ENCODE data around the gene TTLL11. TPM values are rescaled to one million over a fixed set of nuclear protein-coding genes. Genes with fewer than 3 reads are reported as not detected.

The TTLL11 gene
- total RNA-seq, 4 donors from 2014 or later: 3.2 to 11.8 (median 9.0) TPM

DNA sequence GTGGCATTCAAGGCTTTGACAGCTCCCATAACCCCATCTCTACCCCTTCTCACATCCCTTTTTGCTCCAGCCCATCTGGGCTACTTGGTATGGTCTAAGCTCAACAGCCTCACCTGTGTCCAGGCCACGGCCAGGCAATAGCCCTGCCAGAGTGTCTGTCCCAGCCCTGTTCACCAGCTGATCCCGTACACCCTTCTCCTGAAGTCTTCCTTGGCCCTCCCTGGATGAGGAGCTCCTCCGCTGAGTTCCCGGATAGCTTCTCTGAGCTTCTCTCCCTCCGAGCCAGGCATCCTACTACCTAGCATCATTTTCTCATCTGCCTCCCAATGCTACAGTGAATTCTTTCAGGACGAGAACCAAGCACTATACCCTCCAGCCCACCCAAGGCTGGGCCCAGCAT lies 233.5 kb downstream of the TTLL11 start:
- Histone ChIP-seq H3K27me3 (no peaks in the 10 kb centered on the region), H3K36me3 (no peaks in the 10 kb centered on the region), H3K4me1 (no peaks in the 10 kb centered on the region), H3K9me3 (no peaks in the 10 kb centered on the region), H3K27ac (no peak overlapping the region), H3K4me3 (no peak overlapping the region)
- no peak for DNase-seq
- WGBS, 2 donors: 77 to 80% methylated on average over 5 of the region's 6 CpGs
- TF ChIP-seq, protein P1, sequence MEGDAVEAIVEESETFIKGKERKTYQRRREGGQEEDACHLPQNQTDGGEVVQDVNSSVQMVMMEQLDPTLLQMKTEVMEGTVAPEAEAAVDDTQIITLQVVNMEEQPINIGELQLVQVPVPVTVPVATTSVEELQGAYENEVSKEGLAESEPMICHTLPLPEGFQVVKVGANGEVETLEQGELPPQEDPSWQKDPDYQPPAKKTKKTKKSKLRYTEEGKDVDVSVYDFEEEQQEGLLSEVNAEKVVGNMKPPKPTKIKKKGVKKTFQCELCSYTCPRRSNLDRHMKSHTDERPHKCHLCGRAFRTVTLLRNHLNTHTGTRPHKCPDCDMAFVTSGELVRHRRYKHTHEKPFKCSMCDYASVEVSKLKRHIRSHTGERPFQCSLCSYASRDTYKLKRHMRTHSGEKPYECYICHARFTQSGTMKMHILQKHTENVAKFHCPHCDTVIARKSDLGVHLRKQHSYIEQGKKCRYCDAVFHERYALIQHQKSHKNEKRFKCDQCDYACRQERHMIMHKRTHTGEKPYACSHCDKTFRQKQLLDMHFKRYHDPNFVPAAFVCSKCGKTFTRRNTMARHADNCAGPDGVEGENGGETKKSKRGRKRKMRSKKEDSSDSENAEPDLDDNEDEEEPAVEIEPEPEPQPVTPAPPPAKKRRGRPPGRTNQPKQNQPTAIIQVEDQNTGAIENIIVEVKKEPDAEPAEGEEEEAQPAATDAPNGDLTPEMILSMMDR (IDR thresholded peaks at IDR 0.05): no peak
- no peak for TF ChIP-seq POLR2A (IDR thresholded peaks at IDR 0.05)
- intact Hi-C loops (cut with DNase I): loop anchor here (10.0 kb wide), 1 partner anchor 175 kb away; no protein-coding TSS in a partner anchor

DNA sequence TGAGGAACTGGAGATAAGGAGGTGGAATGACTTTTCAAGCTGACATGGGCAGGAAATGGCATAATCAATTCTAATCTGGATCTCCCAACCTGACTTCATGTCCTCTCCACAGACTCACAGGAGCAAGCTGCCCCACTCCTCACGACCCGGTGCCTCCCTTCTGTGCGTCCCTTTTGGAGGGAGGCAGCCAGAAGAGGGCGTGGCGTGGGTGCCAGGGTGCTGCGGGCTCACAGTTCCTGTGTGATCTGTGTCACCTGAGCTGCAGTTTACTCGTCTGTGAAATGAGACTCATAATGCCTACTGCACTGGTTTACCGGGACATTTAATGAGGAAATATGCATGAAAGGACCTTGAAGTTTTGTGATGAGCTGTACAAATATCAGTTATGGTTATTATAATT lies 234.3 kb downstream of the TTLL11 start:
- H3K9me3 ChIP-seq: no peaks in the 10 kb centered on the region
- intact Hi-C loops (cut with DNase I): no loop called here
- DNase-seq: no peak
- no peak overlapping the region for H3K27ac ChIP-seq
- TF ChIP-seq POLR2A (IDR thresholded peaks at IDR 0.05): no peak
- H3K27me3 ChIP-seq: no peaks in the 10 kb centered on the region
- H3K4me3 ChIP-seq: no peak overlapping the region
- no peaks in the 10 kb centered on the region for H3K36me3 ChIP-seq
- no peaks in the 10 kb centered on the region for H3K4me1 ChIP-seq
- WGBS, 2 donors: 81% methylated on average over 8 of the region's 8 CpGs; no CpG with 5 or more reads in 1 of the 2 donors

DNA sequence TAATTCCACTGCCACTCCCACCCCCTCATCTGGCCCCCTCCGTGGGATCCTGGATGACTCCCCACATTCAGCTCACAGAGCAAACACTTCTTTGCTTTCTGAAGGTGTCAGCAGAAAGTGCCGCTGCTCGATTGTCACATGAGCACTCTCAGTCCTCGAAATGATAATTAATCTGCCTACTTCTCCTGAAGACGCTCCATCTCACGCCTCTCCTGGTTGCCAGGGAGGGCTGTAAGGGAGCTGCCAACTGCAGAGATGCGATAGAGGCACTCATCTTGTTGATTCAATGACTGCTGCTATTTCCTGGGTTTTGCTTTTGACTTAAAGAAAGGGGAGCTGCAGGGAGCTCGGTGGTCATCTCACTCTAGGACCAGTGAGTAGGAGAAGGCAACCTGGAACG lies 235.2 kb downstream of the TTLL11 start:
- H3K9me3 ChIP-seq: no peaks in the 10 kb centered on the region
- peaks cover 0 to 2% (median 0%) of the 10 kb centered on the region in 3 donors for H3K4me1 ChIP-seq
- DNase-seq: no peak
- 73 to 86% methylated on average over 6 to 8 of the region's 9 CpGs for WGBS, 2 donors
- H3K27me3 ChIP-seq: no peaks in the 10 kb centered on the region
- no peak for TF ChIP-seq POLR2A (IDR thresholded peaks at IDR 0.05)
- TF ChIP-seq, protein P1 (IDR thresholded peaks at IDR 0.05): no peak
- no peaks in the 10 kb centered on the region for H3K36me3 ChIP-seq
- no peak overlapping the region for H3K4me3 ChIP-seq
- intact Hi-C loops (cut with DNase I): no loop called here
- no peak overlapping the region for H3K27ac ChIP-seq

DNA sequence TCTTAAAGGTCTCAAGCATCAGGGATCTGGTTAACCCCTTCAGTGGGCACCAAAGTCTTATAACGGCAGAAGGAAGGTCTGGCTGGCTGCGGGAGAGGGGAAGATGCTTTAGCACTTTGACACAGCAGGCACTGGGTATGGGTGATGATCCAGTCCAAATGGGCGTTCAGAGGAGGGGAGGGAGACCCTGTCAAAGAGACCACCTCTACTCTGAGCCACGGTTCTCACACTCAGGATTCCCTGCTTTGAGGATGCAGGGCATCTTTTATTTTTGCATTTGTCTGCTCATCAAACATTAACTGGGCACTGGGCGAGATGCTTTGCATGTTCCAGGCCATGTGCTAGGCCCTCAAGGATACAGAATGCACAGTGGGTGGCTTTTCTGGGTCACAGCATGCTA lies 237.6 kb downstream of the TTLL11 start:
- TF ChIP-seq, protein P1 (IDR thresholded peaks at IDR 0.05): no peak
- TF ChIP-seq POLR2A (IDR thresholded peaks at IDR 0.05): no peak
- 51 to 60% methylated on average over 3 to 5 of the region's 5 CpGs for WGBS, 2 donors
- Histone ChIP-seq H3K27me3 (no peaks in the 10 kb centered on the region), H3K27ac (no peak overlapping the region), H3K4me3 (no peak overlapping the region), H3K36me3 (no peaks in the 10 kb centered on the region), H3K4me1 (peaks cover 0 to 14% (median 0%) of the 10 kb centered on the region in 3 donors), H3K9me3 (no peaks in the 10 kb centered on the region)
- no peak for DNase-seq
- intact Hi-C loops (cut with DNase I): no loop called here

DNA sequence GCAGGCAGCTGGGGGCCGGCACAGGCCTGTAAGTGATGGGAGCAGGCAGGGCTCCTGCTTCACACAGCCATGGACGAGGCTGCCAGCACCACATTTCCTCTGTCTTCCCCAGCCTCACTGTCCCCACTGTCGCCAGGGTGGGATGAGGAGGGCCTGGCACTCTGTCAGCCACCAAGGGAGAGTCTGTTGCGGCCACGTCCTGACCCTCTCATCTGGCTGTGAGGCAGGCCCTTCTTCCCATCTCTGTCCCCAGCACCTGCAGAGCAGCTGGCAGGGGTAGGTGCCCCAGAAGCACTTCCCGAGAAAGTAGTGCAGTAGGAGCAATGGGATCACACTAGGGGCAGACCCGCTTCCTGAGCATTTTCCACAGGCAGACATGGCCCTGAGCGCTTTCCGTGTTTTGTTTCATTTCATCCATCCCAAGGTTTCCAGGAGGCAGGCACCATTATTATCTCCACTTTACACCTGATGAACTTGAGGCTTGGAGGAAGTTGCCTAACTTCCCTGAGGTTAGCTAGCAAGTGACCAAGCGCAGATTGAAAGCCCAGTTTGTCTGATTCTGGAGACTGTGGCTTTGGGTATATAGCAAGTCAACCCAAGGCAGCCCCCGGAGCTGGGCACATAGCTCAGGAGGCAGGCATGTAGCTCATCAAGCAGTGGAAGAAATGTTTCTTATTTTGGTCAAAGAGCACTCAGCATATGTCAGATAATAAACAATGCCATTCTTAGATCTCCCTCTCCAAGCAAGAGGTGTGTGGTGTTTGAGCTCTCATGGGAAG lies 239.3 kb downstream of the TTLL11 start:
- H3K36me3 ChIP-seq: no peaks in the 10 kb centered on the region
- intact Hi-C loops (cut with DNase I): no loop called here
- no peaks in the 10 kb centered on the region for H3K27me3 ChIP-seq
- WGBS, 2 donors: 92 to 96% methylated on average over 4 to 5 of the region's 11 CpGs
- DNase-seq: no peak
- peak overlapping the region in 2 of 4 donors; percentile 36 to 60 for H3K27ac ChIP-seq
- peaks cover 0 to 14% (median 0%) of the 10 kb centered on the region in 3 donors for H3K4me1 ChIP-seq
- H3K4me3 ChIP-seq: no peak overlapping the region
- no peaks in the 10 kb centered on the region for H3K9me3 ChIP-seq
- no peak for TF ChIP-seq POLR2A (IDR thresholded peaks at IDR 0.05)
- TF ChIP-seq, protein P1 (IDR thresholded peaks at IDR 0.05): no peak
